GM18519 (cell line): ENCODE results near the gene JMJD1C.
A peak's percentile ranks its signal among the peaks of the same experiment; 100 is the strongest.

Experiments used
- ATAC-seq: cut with Tn5 transposase; IDR thresholded peaks from one replicate; pipeline ENCODE4 v1.9.1; 2021; ENCODE audit warnings: mild to moderate bottlenecking, moderate library complexity; ENCODE audit not compliant: unreplicated experiment, low FRiP score

The JMJD1C gene

GRCh38 chr10:63483983-63484382, 18.2 kb upstream of the JMJD1C start:
- ATAC-seq: no peak

GRCh38 chr10:63481815-63482421, 16.1 kb upstream of the JMJD1C start:
- no peak for ATAC-seq

DNA sequence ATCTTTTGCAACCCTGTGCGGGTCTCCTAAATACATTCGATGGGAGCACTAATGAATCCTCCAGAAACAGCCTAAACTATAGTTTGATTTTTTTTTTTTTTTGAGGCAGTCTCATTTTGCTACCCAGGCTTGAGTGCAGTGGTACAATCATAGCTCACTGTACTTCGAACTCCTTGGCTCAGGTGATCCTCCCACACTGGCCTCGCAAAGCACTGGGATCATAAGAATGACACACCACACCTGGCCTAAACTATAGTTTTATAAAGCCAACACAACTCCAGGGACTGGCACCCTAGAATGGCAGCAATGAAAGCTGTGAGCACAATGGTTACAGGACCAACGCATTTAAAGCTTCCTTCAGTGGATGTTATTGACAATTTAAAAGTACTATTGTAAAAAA, 14.5 kb upstream of the JMJD1C start:
- ATAC-seq: no peak

DNA sequence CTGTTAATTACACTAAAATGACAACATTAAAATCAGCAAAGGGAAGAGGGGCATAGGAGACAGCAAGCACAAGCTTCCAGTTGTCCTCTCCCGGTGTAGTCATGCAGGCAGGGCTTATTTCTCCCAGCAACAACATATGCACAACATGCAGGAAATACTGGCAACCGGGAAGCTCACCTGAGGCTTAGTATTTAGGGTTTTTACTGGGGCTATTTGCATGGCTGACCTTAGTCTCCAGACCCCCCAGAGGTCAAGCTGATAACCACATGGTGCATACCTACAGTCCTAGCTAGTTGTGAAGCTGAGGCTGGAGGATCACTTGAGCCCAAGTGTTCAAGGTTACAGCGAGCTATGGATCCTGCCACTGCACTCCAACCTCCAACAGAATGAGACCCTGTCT, 12.8 kb upstream of the JMJD1C start:
- ATAC-seq: no peak

GRCh38 chr10:63477927-63478326, 12.2 kb upstream of the JMJD1C start:
- no peak for ATAC-seq

DNA sequence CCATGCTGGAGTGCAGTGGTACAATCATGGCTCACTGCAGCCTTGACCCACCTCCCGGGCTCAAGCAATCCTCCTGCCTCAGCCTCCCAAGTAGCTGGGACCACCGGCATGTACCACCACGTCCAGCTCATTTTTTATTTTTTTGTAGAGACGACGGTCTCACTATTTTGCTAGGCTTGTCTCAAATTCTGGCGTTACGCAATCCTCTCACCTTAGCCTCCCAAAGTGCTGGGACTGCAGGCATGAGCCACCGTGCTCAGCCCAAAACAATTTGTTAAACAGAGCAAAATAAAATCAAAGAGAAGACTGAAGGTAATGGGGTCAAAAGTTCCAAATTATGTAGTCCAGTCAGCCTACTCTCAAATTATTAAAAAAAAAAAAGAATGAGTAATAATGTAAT, 8.7 kb upstream of the JMJD1C start:
- ATAC-seq: no peak

DNA sequence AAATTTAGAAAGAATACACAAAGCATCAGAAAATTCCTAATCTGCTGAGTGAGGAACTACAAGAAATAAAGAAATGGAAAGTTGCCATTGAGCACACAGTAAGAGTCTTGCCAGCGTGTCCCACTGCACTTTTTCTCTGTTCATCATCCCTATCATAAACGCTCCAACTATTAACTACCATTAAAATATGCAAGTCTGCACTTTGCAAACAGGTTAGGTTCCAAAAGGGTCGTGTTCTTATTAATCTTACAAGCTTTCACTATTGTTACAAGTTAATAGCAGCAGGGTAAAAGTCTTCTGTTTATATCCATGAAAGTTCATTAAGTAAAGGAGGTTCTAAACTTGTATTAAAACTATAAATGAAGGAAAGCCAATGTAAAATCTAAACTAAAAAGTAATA, 5.2 kb upstream of the JMJD1C start:
- no peak for ATAC-seq

DNA sequence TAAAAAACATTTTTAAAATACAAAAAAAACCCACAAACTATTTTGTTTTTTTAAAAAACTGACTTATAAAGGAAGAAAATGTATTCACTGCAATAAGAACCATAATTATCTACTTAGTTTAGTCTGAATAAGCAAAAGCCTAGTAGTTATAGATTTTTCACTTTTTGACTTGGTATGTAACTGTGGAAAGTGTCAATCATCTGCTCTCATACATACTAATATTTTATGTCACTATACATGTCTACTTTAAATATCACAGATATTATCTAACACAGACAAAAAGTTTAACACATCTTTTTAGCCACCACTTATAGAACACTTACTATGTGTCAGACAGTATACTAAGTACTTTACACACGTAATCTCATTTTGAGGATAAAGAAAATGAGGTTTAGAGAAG, 3.2 kb upstream of the JMJD1C start:
- no peak for ATAC-seq

DNA sequence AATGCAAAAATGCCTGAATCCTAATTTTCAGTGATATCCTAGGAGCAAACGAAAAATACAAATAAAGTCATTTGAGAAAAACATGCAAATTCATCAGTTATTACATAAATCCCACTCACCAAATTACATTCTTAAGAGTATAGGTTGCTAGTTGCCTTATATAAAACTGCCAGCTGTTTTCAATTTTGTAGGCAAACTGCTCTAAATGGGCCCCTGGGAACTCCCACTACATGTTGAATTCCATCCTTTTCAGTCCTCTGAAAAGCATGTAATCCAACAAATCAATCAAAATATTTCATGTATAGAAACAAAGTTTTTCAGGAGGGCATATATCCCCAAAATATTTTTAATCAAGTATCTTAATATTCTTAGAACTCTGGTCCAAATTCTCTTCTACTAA, 2.1 kb upstream of the JMJD1C start:
- no peak for ATAC-seq

GRCh38 chr10:63466144-63466935, 563 bp upstream of the JMJD1C start:
- peak; percentile 24 for ATAC-seq

DNA sequence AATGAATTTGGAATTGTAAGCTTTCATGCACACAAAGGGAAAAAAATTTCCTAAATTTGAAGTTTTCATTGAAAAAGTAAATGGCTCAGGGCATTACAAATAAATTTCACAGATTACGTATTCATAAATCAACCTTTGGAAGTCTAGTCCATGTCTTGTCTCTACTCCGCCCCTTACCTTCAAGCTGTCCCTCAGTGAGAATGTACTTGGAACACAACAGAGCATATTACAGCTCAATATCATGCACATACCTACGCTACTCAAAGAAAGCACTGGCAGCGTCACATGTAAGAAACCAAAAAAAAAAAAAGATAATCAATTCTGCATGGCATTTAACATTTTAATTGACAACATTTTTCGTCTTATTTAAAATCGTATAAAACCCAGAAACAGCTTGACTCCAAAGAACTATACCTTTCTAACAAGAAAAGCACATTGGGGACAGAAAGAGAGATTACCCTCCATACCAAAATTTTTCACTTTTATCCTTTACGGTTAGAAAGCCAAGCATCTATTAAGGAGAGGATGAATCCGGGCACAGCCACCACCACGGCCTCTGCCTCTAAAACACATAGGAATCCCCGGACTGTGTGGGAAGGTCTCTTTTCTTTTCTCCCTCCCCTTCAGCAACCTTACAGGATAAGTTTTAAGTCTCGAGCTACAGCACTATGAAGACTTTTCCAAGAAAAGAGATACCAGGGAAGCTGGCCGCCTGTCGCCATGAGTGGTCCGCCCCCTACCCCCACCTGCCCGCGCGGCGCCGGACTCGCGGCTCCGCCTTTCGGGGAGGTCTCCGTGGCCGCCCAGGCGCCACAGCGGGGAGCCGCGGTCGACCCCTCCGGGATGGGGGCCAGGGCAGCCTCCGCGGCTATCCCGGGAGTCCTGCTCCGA, 1.1 kb downstream of the JMJD1C start:
- peak; percentile 22 for ATAC-seq

GRCh38 chr10:63462442-63462841, 3.3 kb downstream of the JMJD1C start:
- ATAC-seq: no peak

GRCh38 chr10:63458177-63458576, 7.6 kb downstream of the JMJD1C start:
- ATAC-seq: no peak

- ATAC-seq: no peak
Measured at GRCh38 chr10:63457594-63457993, 8.2 kb downstream of the JMJD1C start.

GRCh38 chr10:63456437-63457210, 9.2 kb downstream of the JMJD1C start:
- no peak for ATAC-seq

- no peak for ATAC-seq
Measured at GRCh38 chr10:63455507-63455906, 10.3 kb downstream of the JMJD1C start.

GRCh38 chr10:63454631-63455030, 11.1 kb downstream of the JMJD1C start:
- ATAC-seq: no peak

GRCh38 chr10:63452524-63452923, 13.3 kb downstream of the JMJD1C start:
- ATAC-seq: no peak

- ATAC-seq: no peak
Measured at GRCh38 chr10:63446716-63447440, 18.9 kb downstream of the JMJD1C start.

DNA sequence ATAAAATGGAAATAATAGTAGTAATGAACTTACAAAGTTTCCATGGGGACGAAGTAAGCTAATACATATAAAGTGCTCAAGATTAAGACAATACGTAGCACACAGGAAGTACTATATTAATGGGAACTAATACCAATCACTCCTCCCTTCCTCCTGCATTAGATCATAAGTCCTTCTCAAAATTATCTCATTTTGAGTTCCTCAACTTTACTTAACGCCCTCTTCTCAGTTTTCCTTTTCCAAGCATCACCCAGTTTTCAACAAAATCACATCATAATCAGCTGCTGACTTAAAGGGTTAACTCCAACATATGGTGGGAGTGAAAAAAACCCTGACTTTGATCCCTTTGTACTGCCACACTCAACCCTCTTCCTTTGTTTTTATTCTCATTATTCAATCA, 24.4 kb downstream of the JMJD1C start:
- no peak for ATAC-seq
